GM19043 (cell line): ENCODE results near the gene DENND6A.
"Not testable (repeated sequence)": the region's sequence is repeated elsewhere in the genome, so short reads cannot be mapped to it uniquely, and the experiment has no call there.

ENCODE experiments used
- ATAC-seq: cut with Tn5 transposase; IDR thresholded peaks from one replicate; pipeline ENCODE4 v1.9.1; 2021; ENCODE audit warnings: low read depth; ENCODE audit not compliant: unreplicated experiment

The DENND6A gene

DNA sequence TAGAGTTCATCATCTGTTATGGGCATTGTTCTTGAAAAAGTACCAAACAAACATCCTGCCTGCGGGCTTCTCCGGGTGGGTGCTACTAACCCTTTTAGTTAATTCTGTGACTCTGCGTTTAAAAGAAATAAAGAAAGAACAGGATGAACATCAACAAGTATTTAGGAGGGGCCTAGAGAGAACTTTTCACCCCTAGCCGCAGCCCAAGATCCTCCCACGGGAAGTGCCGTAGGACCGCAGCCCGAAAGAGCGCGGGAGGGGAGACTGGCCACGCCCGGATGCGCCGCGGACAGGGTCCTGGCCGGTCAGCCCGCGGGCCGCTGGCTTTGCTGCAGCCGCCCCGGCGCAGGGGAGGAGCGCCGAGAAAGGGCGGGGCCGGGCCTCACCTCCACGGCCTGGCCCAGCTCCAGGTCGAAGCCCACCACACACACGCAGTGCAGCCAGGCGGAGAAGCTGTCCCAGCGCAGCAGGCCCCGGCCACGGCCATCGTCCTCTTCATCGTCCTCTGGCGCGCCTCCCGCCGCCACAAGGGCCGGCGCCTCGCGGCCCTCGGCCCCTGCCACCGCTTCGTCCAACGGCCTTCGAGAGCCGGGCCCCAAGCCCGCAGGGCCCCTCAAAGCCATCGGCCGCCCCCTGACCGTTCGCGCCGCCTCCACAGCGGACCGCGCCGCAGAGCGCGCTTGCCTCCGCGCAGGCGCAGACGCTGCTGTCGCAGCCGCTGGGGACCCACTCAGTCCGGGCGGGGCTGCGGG, at the start of gene DENND6A:
Gene DENND6A, minus strand, starts transcription at position 682 of the 752 bp plus-strand sequence. Its CDS starts 59 bp downstream, at position 623.
- peak; percentile 70 for ATAC-seq

DNA sequence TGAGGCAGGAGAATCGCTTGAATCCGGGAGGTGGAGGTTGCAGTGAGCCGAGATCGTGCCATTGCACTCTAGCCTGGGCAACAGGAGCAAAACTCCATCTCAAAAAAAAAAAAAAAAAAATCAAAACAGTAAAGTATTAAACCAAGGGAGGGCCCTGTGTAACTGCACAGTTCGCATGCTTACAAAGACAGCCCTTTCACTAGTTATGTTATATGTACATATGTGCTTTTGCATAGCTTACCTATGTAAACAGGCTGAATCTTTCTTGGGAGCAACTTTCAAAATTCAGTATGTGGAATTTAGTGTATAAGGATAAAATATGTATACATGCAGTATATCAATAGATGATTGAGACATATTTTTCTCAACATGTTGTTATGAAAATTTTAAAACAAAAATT, 47.1 kb upstream of the DENND6A start:
- no peak for ATAC-seq

- ATAC-seq, result no peak
Observed at GRCh38 chr3:57738391-57738790, 45.5 kb upstream of the DENND6A start.

GRCh38 chr3:57737840-57738239, 45.0 kb upstream of the DENND6A start:
- ATAC-seq, result no peak

DNA sequence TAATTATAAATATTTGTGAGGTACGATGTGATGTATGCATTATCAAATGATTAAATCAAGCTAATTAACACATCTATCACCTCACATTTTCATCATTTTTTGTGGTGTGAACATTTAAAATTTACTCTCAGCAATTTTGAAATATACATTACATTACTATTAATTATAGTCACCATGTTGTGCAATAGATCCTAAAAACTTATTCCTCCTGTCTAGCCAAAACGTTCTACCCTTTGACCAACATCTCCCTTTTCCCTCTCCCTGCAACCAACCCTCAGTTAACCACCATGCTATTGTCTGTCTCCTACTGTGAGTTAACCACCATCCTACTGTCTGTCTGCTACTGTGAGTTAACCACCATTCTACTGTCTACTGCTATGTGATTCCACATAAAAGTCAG, 42.5 kb upstream of the DENND6A start:
- no peak for ATAC-seq

DNA sequence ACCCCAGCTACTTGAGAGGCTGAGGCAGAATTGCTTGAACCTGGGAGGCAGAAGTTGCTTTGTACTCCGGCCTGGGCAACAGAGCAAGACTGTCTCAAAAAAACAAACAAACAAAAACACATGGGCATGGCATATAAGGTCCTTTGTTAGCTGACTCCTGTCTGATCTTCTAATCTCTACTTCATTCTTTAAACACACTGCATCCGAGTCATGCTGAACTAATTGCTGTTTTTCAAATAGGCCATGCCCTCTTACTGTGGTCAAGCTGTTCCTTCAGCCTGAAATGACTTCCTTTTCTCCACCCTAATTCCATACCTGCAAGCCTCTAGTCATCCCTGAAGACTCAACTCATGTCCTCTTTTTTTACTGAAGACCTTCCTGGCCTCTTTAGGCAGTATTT, 40.9 kb upstream of the DENND6A start:
- no peak for ATAC-seq

GRCh38 chr3:57731311-57731710, 38.4 kb upstream of the DENND6A start:
- no peak for ATAC-seq

GRCh38 chr3:57730682-57731081, 37.8 kb upstream of the DENND6A start:
- no peak for ATAC-seq

GRCh38 chr3:57729334-57730045, 36.6 kb upstream of the DENND6A start:
- ATAC-seq, result no peak

DNA sequence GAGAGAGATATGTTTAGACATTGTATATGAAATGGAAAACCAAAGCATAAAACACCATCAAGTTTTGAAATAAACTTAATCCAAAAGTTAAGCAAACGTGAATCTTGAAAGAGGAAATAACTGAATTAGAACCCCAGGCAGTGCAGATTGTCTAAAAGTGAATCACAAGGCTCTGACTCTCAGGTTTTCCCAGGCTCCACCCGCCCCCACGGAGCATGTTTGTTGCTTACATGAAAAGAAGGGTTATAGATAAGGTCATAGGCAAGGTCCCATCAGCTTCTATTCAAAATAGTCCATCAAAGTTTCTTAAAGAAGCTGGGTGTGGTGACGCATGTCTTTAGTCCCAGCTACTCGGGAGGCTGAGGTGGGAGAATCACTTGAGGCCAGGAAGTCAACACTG, 34.2 kb upstream of the DENND6A start:
- ATAC-seq, result no peak

- no peak for ATAC-seq
Observed at GRCh38 chr3:57726397-57726796, 33.5 kb upstream of the DENND6A start.

DNA sequence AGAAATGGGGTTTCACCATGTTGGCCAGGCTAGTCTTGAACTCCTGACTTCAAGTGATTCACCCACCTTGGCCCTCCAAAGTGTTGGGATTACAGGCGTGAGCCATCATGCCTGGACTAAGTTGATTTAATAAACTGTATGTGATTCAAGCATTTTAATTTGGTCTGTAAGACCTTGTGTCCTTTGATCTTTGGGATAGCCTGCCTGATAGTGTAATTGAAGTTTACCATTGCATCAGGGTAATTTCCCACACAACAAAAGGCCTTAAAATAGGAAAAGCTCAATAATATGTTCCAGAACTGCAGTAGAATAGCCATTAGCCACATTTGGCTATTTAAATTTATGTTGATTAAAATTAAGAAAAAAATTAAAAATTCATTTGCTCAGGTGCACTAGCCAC, 25.2 kb upstream of the DENND6A start:
- no peak for ATAC-seq

GRCh38 chr3:57717205-57717868, 24.5 kb upstream of the DENND6A start:
- no peak for ATAC-seq

- ATAC-seq, result no peak
Observed at GRCh38 chr3:57715686-57716085, 22.8 kb upstream of the DENND6A start.

- ATAC-seq, result no peak
Observed at GRCh38 chr3:57709559-57709958, 16.7 kb upstream of the DENND6A start.

DNA sequence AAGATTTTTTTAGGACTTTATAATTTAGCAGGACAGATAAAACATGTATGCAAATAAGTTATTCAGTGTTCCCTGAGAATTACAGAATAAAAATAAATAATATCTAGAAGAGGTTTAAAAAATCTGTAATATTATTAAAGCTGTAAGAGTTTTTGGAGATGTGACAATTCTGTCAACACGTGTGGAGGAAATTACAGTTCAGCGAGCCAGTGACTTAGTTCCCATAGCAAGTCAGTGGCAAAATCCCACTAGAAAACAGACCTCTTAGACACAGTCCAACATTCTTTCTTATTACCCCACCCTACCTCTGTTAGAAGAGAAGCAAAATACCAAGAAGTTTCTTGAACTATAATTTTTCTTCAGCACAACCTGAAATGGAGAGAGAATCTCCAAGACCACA, 16.2 kb upstream of the DENND6A start:
- ATAC-seq, result no peak

DNA sequence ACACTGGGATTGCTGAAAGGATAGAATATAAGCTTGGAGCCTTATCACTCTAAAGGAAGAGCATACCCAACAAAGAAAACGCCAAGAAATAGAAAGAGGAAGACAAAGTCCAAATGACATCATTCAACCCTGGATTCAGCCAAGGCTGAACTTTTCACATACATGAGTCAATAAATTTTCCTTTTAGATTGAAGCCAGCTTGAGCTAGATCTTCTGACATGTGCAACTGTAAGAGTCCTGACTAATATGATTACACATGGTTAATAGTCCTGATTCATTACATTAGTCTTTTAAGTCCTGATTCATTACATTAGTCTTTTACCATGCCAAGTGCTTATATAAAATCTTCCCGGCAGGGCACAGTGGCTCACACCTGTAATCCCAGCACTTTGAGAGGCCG, 13.6 kb upstream of the DENND6A start:
- no peak for ATAC-seq

GRCh38 chr3:57705351-57705750, 12.5 kb upstream of the DENND6A start:
- not testable (repeated sequence) for ATAC-seq

- no peak for ATAC-seq
Observed at GRCh38 chr3:57701781-57702180, 8.9 kb upstream of the DENND6A start.

- no peak for ATAC-seq
Observed at GRCh38 chr3:57700737-57701136, 7.9 kb upstream of the DENND6A start.

DNA sequence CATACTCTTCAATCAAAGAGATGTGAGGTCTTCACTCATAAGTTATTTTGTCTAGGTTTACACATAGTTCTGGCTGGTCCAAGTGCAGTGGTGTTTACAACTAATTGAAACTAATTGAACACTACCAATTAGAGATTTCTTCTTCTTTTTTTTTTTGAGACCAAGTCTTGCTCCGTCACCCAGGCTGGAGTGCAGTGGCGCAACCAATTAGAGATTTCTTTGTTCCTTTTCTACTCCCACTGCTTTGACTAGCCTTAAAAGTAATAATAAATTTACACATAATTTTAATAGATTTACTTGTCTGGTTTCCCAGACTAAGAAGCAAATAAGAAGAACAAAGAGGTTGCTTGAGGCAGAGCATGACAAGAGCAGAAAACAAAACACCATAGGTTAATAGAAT, 6.7 kb upstream of the DENND6A start:
- ATAC-seq, result no peak
